HG03432 (cell line): ENCODE measurements around the gene TMEM164.

Source experiments
- ATAC-seq: cut with Tn5 transposase; IDR thresholded peaks from one replicate; pipeline ENCODE4 v1.9.1; 2021; ENCODE audit warnings: mild to moderate bottlenecking, moderate library complexity; ENCODE audit not compliant: unreplicated experiment

Gene TMEM164

DNA sequence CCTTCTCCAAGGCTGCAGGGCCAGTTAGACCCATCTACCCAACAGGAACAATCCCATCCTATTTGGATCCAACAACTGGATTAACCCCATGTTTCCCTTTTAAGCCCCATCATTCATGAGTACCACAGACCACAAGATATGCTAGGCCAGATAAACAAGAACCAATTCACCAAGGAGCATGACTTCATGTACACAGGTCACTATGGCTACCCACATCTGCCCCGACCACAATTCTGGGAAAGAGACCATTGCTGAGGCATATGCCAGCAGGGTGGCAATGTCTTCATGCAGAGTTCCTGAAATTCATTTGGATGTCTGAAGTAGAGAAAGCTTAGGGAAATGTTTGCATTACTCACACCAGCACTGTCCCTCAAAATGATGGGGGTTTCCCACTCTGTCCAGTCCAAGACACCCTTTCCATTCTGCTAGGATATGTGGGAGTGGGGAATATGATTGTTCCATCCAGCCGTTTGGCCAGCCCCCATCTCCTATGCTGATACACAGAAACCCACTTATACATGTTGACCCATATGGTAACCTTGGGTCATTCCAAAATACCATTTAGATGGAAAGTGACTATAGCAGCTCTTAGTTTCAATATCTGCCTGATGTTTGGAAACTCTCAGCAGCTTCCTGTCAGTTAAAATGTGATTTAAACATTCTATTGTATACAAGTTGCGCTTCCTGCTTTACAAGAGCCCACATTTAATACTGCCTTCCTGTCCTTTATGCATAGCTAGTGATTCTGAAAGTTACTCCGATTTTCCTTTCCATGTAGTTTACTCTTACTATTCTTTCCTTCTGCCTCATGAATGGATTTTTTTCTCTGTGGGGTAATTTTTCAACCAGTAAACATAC lies 186.0 kb downstream of the TMEM164 start:
- ATAC-seq = no peak

GRCh38 chrX:110192516-110192915 lies 189.6 kb downstream of the TMEM164 start:
- no peak for ATAC-seq

GRCh38 chrX:110194977-110195376 lies 192.1 kb downstream of the TMEM164 start:
- ATAC-seq = no peak

DNA sequence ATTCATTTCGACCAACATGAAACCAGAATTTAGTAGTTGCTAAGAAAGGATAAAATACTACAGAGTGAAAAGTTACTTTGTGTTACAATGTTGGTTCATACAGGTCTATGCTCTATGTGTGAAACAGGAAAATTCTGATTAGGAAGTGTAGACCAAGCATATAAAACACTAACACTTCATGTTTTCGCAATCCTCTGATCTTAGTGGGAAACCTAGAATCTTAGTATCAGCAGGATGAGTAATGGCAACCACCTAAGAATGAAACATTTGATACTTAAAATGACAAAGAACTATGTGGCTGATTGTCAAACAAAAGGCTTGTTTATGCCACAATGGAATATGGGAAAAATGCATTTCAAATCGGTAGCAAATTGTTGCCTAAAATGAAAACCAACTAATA lies 198.9 kb downstream of the TMEM164 start:
- ATAC-seq = no peak

GRCh38 chrX:110204986-110205385 lies 202.1 kb downstream of the TMEM164 start:
- no peak for ATAC-seq

DNA sequence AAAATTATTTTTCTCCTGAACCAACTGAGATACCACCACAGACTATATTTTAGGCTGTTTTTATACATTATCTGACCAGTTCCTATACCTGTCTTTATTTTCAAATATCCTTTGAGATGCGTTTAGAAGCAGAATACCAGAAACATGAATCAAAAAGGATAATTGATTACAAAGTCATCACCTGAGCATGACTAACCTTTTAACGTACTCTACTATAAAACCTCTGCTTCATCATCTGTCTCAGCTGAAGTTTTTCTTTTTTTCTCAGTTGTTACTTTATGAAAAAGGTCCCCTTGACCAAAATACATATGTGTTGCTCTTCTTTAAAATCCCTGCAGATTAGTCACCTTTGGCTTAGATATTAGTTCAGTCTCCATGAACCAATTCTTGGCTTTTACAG lies 205.2 kb downstream of the TMEM164 start:
- no peak for ATAC-seq

GRCh38 chrX:110210417-110211139 lies 207.7 kb downstream of the TMEM164 start:
- no peak for ATAC-seq

DNA sequence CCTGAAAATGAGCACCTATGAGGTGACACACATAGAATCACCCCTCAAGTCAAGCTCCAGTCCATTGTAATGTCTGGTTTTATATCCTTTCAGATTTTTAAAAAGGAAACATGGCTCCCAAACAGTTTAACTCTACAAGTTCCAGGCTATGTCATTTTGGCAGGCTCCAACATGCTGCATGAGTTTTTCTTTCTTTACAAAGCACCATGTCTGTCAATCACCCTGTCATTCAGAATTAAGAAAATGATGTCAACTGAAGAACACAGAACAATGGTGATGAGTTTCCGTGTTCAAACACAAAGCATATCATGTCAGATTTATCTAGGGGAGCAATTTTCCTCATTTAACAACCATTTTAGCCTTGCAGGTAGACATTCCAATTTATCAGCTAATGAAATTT lies 208.4 kb downstream of the TMEM164 start:
- ATAC-seq = no peak

- no peak for ATAC-seq
These were observed 209.4 kb downstream of the TMEM164 start for GRCh38 chrX:110212299-110212698.

GRCh38 chrX:110213183-110213582 lies 210.3 kb downstream of the TMEM164 start:
- no peak for ATAC-seq

GRCh38 chrX:110214684-110215083 lies 211.8 kb downstream of the TMEM164 start:
- no peak for ATAC-seq

DNA sequence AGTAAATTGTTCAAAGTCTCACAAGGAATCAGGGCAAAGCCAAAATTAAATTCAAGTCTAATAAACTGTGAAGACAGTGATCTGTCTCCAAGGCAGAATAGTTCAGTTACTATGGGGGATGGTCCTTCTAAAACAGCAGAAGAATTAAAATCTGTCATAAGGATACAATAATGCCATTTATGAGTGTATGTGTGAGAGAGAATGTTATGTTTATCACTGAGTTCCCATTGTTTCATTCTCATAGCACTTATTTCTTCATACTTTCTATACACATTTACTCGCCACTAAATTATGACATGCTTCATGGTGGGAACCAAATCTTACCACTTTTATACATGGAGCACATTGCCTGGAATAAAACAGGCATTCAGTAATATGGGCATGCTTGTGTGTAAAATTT lies 212.5 kb downstream of the TMEM164 start:
- no peak for ATAC-seq

DNA sequence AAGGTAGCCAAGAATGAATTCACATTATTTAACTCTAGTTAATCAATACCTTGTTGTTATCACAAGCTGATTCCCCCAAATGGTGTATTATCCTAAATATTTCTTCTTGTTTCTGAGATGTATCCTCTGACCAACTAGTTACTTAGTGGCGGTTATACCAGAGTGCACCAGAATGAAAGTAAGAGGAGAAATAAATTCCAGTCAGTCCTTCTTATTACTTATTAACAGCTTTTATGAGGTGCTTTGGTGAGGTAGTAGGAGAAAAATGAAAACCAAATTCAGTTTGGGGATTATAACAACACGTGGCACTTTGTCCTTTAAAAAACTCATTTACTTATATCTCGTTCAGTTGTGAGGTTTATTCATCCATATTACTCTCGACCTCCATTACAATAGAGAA lies 213.1 kb downstream of the TMEM164 start:
- ATAC-seq = no peak

- ATAC-seq = no peak
These were observed 215.7 kb downstream of the TMEM164 start for GRCh38 chrX:110218591-110218990.

DNA sequence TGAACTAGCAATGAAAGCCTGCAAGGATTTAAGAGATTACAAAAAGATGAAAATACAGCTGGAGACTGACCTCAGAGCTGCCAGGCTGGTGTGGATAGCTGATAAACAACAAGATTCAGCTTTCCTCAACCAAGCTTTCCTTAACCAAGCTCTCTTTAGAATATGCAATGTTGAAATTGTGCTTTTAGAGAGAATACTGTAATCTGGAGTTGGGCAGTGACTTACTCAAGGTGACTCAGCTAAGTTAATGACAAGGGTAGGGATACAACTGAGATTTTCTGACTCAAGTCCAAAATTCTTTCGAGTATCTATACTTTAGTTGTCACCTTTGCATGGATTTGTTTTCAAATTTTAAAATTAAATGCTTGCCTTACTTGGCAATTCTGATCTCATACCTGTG lies 217.0 kb downstream of the TMEM164 start:
- no peak for ATAC-seq

GRCh38 chrX:110222497-110223257 lies 219.8 kb downstream of the TMEM164 start:
- no peak for ATAC-seq

- ATAC-seq = no peak
These were observed 222.2 kb downstream of the TMEM164 start for GRCh38 chrX:110224926-110225617.

DNA sequence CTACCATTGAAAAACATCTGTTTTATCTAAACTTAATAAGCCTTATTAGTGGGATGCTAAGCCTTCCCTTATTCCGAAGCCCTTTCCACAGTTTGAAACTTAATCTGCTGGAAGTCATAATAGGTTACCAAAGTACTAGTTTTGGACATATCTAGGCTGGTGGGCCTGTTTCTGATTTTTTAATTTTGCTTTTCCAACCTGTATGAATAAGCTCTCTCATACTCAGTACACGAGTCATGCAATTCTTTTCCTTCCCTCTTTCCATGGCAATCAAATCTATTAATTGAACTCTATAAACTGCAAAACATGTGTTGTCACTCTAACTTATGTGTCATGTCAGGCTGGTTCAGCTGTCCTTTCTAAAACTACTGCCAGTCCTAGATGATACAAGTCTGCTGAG lies 224.0 kb downstream of the TMEM164 start:
- no peak for ATAC-seq
